ENCODE results near the gene GABRB3.

Gene GABRB3

GRCh38 chr15:26772154-26773066, at the start of gene GABRB3:
Gene GABRB3 (minus strand): TSS chr15:26773066.
- no peak for DNase-seq (ENCODE audit: low read depth)

- DNase-seq (ENCODE audit: low read depth): no peak
These were observed 34.9 kb upstream of the GABRB3 start for GRCh38 chr15:26807517-26808427.

- DNase-seq (ENCODE audit: low read depth): no peak
These were observed 33.7 kb upstream of the GABRB3 start for GRCh38 chr15:26806574-26806973.

- no peak for DNase-seq (ENCODE audit: low read depth)
These were observed 33.3 kb upstream of the GABRB3 start for GRCh38 chr15:26806151-26806550.

- no peak for DNase-seq (ENCODE audit: low read depth)
These were observed 32.6 kb upstream of the GABRB3 start for GRCh38 chr15:26805470-26805869.

GRCh38 chr15:26804063-26804804, 31.4 kb upstream of the GABRB3 start:
- no peak for DNase-seq (ENCODE audit: low read depth)

- no peak for DNase-seq (ENCODE audit: low read depth)
These were observed 17.3 kb upstream of the GABRB3 start for GRCh38 chr15:26790118-26790517.

GRCh38 chr15:26781816-26782215, 8.9 kb upstream of the GABRB3 start:
- DNase-seq (ENCODE audit: low read depth): no peak

- no peak for DNase-seq (ENCODE audit: low read depth)
These were observed 1.1 kb upstream of the GABRB3 start for GRCh38 chr15:26773917-26774316.

- DNase-seq (ENCODE audit: low read depth): no peak
These were observed 406 bp upstream of the GABRB3 start for GRCh38 chr15:26773067-26773877.

GRCh38 chr15:26771578-26772153, 1.2 kb downstream of the GABRB3 start:
- DNase-seq (ENCODE audit: low read depth): no peak

- no peak for DNase-seq (ENCODE audit: low read depth)
These were observed 1.7 kb downstream of the GABRB3 start for GRCh38 chr15:26771168-26771567.

- no peak for DNase-seq (ENCODE audit: low read depth)
These were observed 5.6 kb downstream of the GABRB3 start for GRCh38 chr15:26767169-26767670.

GRCh38 chr15:26766262-26766661, 6.6 kb downstream of the GABRB3 start:
- no peak for DNase-seq (ENCODE audit: low read depth)

GRCh38 chr15:26759986-26760385, 12.9 kb downstream of the GABRB3 start:
- no peak for DNase-seq (ENCODE audit: low read depth)

- DNase-seq (ENCODE audit: low read depth): no peak
These were observed 14.8 kb downstream of the GABRB3 start for GRCh38 chr15:26758079-26758478.

- no peak for DNase-seq (ENCODE audit: low read depth)
These were observed 15.7 kb downstream of the GABRB3 start for GRCh38 chr15:26757141-26757540.

- DNase-seq (ENCODE audit: low read depth): no peak
These were observed 28.0 kb downstream of the GABRB3 start for GRCh38 chr15:26744894-26745293.

- DNase-seq (ENCODE audit: low read depth): no peak
These were observed 33.1 kb downstream of the GABRB3 start for GRCh38 chr15:26739791-26740190.

GRCh38 chr15:26738996-26739395, 33.9 kb downstream of the GABRB3 start:
- no peak for DNase-seq (ENCODE audit: low read depth)

Data from stromal cell of bone marrow (primary cell).